Gastrocnemius medialis (tissue), 4 donors: Measurements from ENCODE around the gene RPL19. TPM values are rescaled to one million over a fixed set of nuclear protein-coding genes. Genes with fewer than 3 reads are reported as not detected.
A peak's percentile ranks its signal among the peaks of the same experiment; 100 is the strongest.

Experiments
- ATAC-seq, 2 donors: fragments of 150-250 bp; one replicate each; pipeline ENCODE4 v1.9.1; 2016
- DNase-seq, 2 donors: peaks; one replicate each; pipeline ENCODE4 v3.0.0-alpha.2; 2019
- H3K27ac ChIP-seq, 4 donors: fragments of 200-600 bp; sonication (generic); 1 replicate in 1 of 4; 2 replicates in 3 of 4; pipeline ENCODE4 v1.5.1; 2016 to 2018; ENCODE audit warnings: mild to moderate bottlenecking in 2 of 4, moderate library complexity in 1 of 4
- H3K27me3 ChIP-seq, 3 donors: fragments of 200-600 bp; sonication (generic) in 2 of 3; 1 replicate in 1 of 3; 2 replicates in 2 of 3; pipeline versions ENCODE4 v1.5.1 to v1.6.0; 2016 to 2019; ENCODE audit warnings: mild to moderate bottlenecking in 1 of 3, moderate library complexity in 1 of 3
- H3K36me3 ChIP-seq, 2 donors: fragments of 200-600 bp; sonication (generic) in 1 of 2; one replicate each; pipeline ENCODE4 v1.5.1; 2017 to 2018
- H3K4me1 ChIP-seq, 2 donors: fragments of 200-600 bp; sonication (generic) in 1 of 2; one replicate each; pipeline ENCODE4 v1.5.1; 2016 to 2017; ENCODE audit warnings: mild to moderate bottlenecking in 2 of 2
- H3K4me3 ChIP-seq, 4 donors: fragments of 200-600 bp; sonication (generic) in 3 of 4; 1 replicate in 1 of 4; 2 replicates in 3 of 4; pipeline ENCODE4 v1.5.1; 2016 to 2019; ENCODE audit warnings: mild to moderate bottlenecking in 2 of 4
- H3K9me3 ChIP-seq, 3 donors: fragments of 200-600 bp; sonication (generic) in 2 of 3; 1 replicate in 1 of 3; 2 replicates in 2 of 3; pipeline ENCODE4 v1.5.1; 2016 to 2019
- CTCF ChIP-seq, 5 experiments: fragments of 450-650 bp in 3 of 5; fragments of 200-600 bp in 2 of 5; sonication (generic) in 2 of 5; IDR thresholded peaks in 4 of 5; conservative IDR thresholded peaks in 1 of 5; 1 replicate in 4 of 5; 2 replicates in 1 of 5; pipeline ENCODE4 v1.5.1; 2016 to 2019; ENCODE audit warnings: antibody characterized with exemption in 5 of 5, mild to moderate bottlenecking in 3 of 5, moderate library complexity in 3 of 5
- POLR2A ChIP-seq, 2 donors: fragments of 450-650 bp; IDR thresholded peaks; one replicate each; pipeline ENCODE4 v1.6.1; 2017; ENCODE audit warnings: antibody characterized with exemption in 2 of 2, mild to moderate bottlenecking in 2 of 2, moderate library complexity in 2 of 2
- in situ Hi-C, 4 donors: fragments of 200-750 bp; cut with MboI; loops; one replicate each; pipeline versions ENCODE4 v1.15.0 to v1.8.0; 2017; ENCODE audit warnings: low sequenced_read_pairs in 4 of 4
- intact Hi-C: fragments of 100-400 bp; cut with DNase I; formaldehyde crosslinking; loops from one replicate; pipeline ENCODE4 v1.15.1; 2023; ENCODE audit warnings: low total_unique reads
- total RNA-seq, 4 donors: library from RNA; depleted of rRNA; stranded (reverse); fragments of >200 nt; gene quantifications; one replicate each; pipeline versions ENCODE4 v1.1.0 to v1.2.3, GENCODE V29; 2016

Gene RPL19
- total RNA-seq, 4 donors from 2014 or later, result 1,960 to 2,584 (median 2,358) TPM

GRCh38 chr17:39227364-39227919 lies 27.4 kb downstream of the RPL19 start:
- intact Hi-C loops, result loop anchor here (2.0 kb wide), 1 partner anchor 15 kb away; no protein-coding TSS in a partner anchor
- Histone ChIP-seq H3K4me3 (no peak overlapping the region), H3K27ac (peak overlapping the region in 2 of 4 donors; percentile 35 to 37), H3K4me1 (peaks cover 29 to 30% of the 10 kb centered on the region in 2 donors), H3K36me3 (no peaks in the 10 kb centered on the region), H3K9me3 (no peaks in the 10 kb centered on the region), H3K27me3 (peaks cover 12 to 23% (median 18%) of the 10 kb centered on the region in 3 donors)
- TF ChIP-seq POLR2A (IDR thresholded peaks at IDR 0.05) (no peak), CTCF (IDR thresholded peaks at IDR 0.05 in 4 of 5, conservative IDR thresholded peaks at IDR 0.05 in 1 of 5) (no peak)
- DNase-seq (no peak), ATAC-seq (peak; percentile 73 to 87)
- in situ Hi-C loops, result no loop called here

- in situ Hi-C loops, result no loop called here
- Histone ChIP-seq H3K27me3 (peaks cover 12 to 21% (median 18%) of the 10 kb centered on the region in 3 donors), H3K4me3 (no peak overlapping the region), H3K27ac (no peak overlapping the region), H3K9me3 (no peaks in the 10 kb centered on the region), H3K36me3 (no peaks in the 10 kb centered on the region), H3K4me1 (peaks cover 29% of the 10 kb centered on the region in 2 donors)
- TF ChIP-seq CTCF (IDR thresholded peaks at IDR 0.05 in 4 of 5, conservative IDR thresholded peaks at IDR 0.05 in 1 of 5) (no peak), POLR2A (IDR thresholded peaks at IDR 0.05) (no peak)
- DNase-seq, result no peak
- intact Hi-C loops, result no loop called here
- no peak for ATAC-seq
Measured at GRCh38 chr17:39229274-39229913, 29.3 kb downstream of the RPL19 start.

- H3K27ac ChIP-seq, result no peak overlapping the region
- H3K9me3 ChIP-seq, result no peaks in the 10 kb centered on the region
- H3K27me3 ChIP-seq, result peaks cover 10 to 12% (median 10%) of the 10 kb centered on the region in 3 donors
- TF ChIP-seq CTCF (IDR thresholded peaks at IDR 0.05 in 4 of 5, conservative IDR thresholded peaks at IDR 0.05 in 1 of 5) (no peak), POLR2A (IDR thresholded peaks at IDR 0.05) (no peak)
- H3K4me3 ChIP-seq, result no peak overlapping the region
- no peak for ATAC-seq
- H3K36me3 ChIP-seq, result no peaks in the 10 kb centered on the region
- peaks cover 29% of the 10 kb centered on the region in 2 donors for H3K4me1 ChIP-seq
- in situ Hi-C loops, result loop anchor here in 1 of 4 donors (10.0 kb wide), 1 partner anchor 66 kb away; the partner anchor contains the start of gene ARL5C
- intact Hi-C loops, result no loop called here
- DNase-seq, result no peak
Measured at GRCh38 chr17:39230361-39230760, 30.3 kb downstream of the RPL19 start.

GRCh38 chr17:39231091-39231561 lies 31.0 kb downstream of the RPL19 start:
- H3K27ac ChIP-seq, result no peak overlapping the region
- intact Hi-C loops, result no loop called here
- no peak overlapping the region for H3K4me3 ChIP-seq
- TF ChIP-seq CTCF (IDR thresholded peaks at IDR 0.05 in 4 of 5, conservative IDR thresholded peaks at IDR 0.05 in 1 of 5) (no peak), POLR2A (IDR thresholded peaks at IDR 0.05) (no peak)
- DNase-seq, result no peak
- in situ Hi-C loops, result loop anchor here in 1 of 4 donors (10.0 kb wide), 1 partner anchor 66 kb away; the partner anchor contains the start of gene ARL5C
- peaks cover 2 to 5% (median 4%) of the 10 kb centered on the region in 3 donors for H3K27me3 ChIP-seq
- no peaks in the 10 kb centered on the region for H3K36me3 ChIP-seq
- H3K4me1 ChIP-seq, result peaks cover 22 to 25% of the 10 kb centered on the region in 2 donors
- no peak for ATAC-seq
- H3K9me3 ChIP-seq, result no peaks in the 10 kb centered on the region
